Activated T-helper 1 cell treated with anti-CD3 and anti-CD28 coated beads, Interleukin-12 subunit alpha, Interleukin-12 subunit beta, Interleukin-2, Interleukin-4 antibody, amounts not matched to agents 30 ng/mL and 10 ng/mL and 1 ng/mL, durations not matched to agents 14 hours and 24 hours and 36 hours (primary cell): ENCODE results near the gene ZAP70. TPM values are rescaled to one million over a fixed set of nuclear protein-coding genes. Genes with fewer than 3 reads are reported as not detected.
A peak's percentile ranks its signal among the peaks of the same experiment; 100 is the strongest.
"Not testable (repeated sequence)": the region's sequence is repeated elsewhere in the genome, so short reads cannot be mapped to it uniquely, and the experiment has no call there.

Source experiments
- DNase-seq: peaks from one replicate; pipeline ENCODE4 v3.0.0; 2021; ENCODE audit warnings: low spot score
- H3K27ac Mint-ChIP-seq: one replicate; pipeline ENCODE4 v1.8.0; 2021; ENCODE audit warnings: mild to moderate bottlenecking, mixed read lengths
- H3K27me3 Mint-ChIP-seq: one replicate; pipeline ENCODE4 v1.8.0; 2022; ENCODE audit warnings: mild to moderate bottlenecking, moderate library complexity, mixed read lengths; ENCODE audit not compliant: insufficient read depth
- H3K36me3 Mint-ChIP-seq: one replicate; pipeline ENCODE4 v1.8.0; 2021; ENCODE audit warnings: low read depth, mixed read lengths
- H3K4me1 Mint-ChIP-seq: one replicate; pipeline ENCODE4 v1.8.0; 2021; ENCODE audit warnings: low read depth, mixed read lengths
- H3K4me3 Mint-ChIP-seq: one replicate; pipeline ENCODE4 v1.8.0; 2021; ENCODE audit warnings: mild to moderate bottlenecking, moderate library complexity, mixed read lengths
- H3K9me3 Mint-ChIP-seq: one replicate; pipeline ENCODE4 v1.8.0; 2021; ENCODE audit warnings: mixed read lengths
- intact Hi-C: fragments of 100-400 bp; cut with micrococcal nuclease; formaldehyde crosslinking; loops from one replicate; pipeline ENCODE4 v1.15.1; 2024
- total RNA-seq: library from RNA; stranded (reverse); gene quantifications from 2 replicates; pipeline ENCODE4 v1.2.3, GENCODE V29; 2022

The ZAP70 gene
- total RNA-seq, 1 donor from 2014 or later, result 313 TPM

DNA sequence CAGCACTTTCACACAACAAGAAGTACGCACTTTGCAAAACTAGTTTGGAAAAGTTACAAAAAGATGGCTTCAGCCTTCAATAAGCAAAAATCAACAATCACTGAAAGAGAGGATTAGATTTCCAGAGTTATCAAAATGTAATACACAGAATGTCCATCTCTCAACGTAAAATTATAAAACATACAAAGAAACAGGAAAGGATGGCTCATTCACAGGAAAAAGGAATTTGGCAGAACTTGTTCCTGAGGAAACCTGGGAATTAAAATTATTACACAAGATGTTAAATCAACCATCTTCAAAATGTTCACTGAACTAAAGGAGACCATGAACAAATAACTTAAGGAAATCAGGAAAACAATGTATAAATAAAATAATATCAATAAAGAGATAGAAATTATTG, 35.9 kb upstream of the ZAP70 start:
- H3K36me3 Mint-ChIP-seq, result peaks cover 12% of the 10 kb centered on the region
- no peaks in the 10 kb centered on the region for H3K27me3 Mint-ChIP-seq
- no peak overlapping the region for H3K4me3 Mint-ChIP-seq
- no peaks in the 10 kb centered on the region for H3K9me3 Mint-ChIP-seq
- intact Hi-C loops, result no loop called here
- no peak overlapping the region for H3K27ac Mint-ChIP-seq
- peaks cover 34% of the 10 kb centered on the region for H3K4me1 Mint-ChIP-seq
- no peak for DNase-seq

DNA sequence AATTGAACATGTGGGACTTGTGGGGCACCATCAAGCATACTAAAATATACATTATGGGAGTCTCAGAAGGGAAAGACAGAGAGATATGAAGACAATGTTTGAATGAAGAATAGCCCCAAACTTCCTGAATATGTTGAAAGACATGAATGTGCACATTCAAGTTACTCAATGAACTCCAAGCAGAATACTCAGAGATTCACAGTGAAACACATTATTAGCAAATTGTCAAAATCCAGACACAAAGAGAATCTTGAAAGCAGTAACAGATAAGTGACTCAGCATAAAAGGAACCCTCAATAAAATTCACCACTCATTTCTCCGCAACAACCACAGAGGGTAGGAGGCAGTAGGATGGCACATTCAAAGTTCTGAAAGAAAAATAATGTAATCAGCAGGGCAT, 35.1 kb upstream of the ZAP70 start:
- intact Hi-C loops, result no loop called here
- Mint-ChIP-seq H3K4me3 (no peak overlapping the region), H3K36me3 (peaks cover 9% of the 10 kb centered on the region), H3K9me3 (no peaks in the 10 kb centered on the region), H3K27me3 (no peaks in the 10 kb centered on the region), H3K27ac (no peak overlapping the region), H3K4me1 (peaks cover 26% of the 10 kb centered on the region)
- DNase-seq, result no peak

DNA sequence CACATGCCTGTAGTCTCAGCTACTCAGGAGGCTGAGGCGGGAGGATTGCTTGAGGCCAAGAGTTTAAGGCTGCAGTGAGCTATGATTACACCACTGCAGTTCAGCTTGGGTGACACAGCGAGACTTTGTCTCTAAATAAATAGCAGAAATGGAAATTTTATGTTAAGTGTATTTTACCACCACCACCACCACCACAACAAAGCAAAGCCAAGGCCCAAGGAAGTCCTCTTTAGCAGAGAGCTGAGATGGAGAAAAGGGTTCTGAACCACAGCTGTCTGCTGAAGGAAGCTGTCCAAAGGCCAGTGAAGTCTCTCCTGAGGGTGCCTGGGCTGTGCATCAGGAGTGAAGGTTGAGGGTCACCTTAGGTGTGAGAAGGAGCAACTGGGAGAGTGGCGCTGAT, 26.1 kb upstream of the ZAP70 start:
- not testable (repeated sequence) for DNase-seq, H3K4me3 Mint-ChIP-seq, H3K27ac Mint-ChIP-seq

DNA sequence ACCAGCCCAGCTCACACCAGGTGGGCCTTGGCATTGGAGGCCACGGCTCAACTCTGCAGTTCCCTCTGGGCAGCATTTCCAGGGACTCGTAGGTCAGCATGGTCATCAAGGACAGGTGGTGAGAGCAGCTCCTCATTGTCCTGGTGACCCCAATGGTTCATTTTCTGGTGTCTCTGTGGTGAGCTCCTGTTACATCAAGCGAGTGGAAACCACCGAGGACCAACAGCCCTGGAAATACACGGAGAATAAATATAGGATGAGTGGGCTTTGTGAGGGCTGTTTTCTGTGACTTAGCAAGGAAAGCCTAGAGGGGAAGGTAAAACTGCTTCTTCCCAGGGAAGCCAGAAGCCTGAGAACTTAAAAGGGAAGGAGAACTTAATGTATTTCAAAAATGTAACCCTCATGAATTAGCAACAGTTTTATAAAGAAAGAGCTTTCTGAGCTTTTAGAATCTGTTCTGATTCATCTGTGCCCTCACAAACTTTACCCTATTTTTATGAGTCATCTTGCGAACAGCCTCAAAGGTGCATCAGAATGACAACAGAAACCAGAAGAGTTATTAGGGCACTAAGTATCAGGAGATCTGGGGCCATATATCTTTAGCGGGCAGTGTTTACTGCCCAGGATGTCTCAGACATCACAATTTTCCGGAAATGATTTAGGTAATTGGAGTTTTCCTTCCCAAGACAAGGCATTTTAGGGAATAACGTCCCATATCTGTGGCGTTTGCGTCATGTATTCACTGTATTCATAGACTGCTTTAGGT, 25.1 kb upstream of the ZAP70 start:
- Mint-ChIP-seq H3K4me3 (no peak overlapping the region), H3K27me3 (no peaks in the 10 kb centered on the region), H3K9me3 (no peaks in the 10 kb centered on the region), H3K36me3 (no peaks in the 10 kb centered on the region), H3K27ac (peak overlapping the region; percentile 57), H3K4me1 (peaks cover 13% of the 10 kb centered on the region)
- intact Hi-C loops, result loop anchor here (1.0 to 2.0 kb wide), 2 partner anchors 24 to 43 kb away; partner anchors contain the start of gene ACTR1B
- no peak for DNase-seq

More for the DNA sequence above, 26.1 kb upstream of the ZAP70 start:
- H3K9me3 Mint-ChIP-seq, H3K36me3 Mint-ChIP-seq, intact Hi-C loops, H3K27me3 Mint-ChIP-seq: not testable (repeated sequence)
- peaks cover 13% of the 10 kb centered on the region for H3K4me1 Mint-ChIP-seq

DNA sequence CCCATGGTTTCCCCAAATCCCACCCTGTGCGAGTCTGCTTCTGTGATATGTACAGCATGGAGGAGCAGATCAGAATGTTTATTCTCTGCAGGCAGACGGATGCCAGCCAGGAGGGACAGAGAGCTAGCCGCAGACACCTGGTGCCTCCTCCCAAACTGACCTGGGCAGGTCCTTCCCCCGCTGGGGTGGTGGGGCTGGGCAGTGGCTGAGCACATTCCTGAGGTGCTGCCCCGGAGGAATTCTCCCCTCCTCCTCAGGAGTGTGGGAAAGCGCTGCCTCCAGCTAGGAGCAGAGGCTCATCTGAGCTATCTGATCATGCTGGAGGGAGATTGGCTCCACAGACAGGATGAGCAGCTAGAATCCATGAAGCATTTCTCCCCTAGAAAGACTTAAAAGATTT, 22.2 kb upstream of the ZAP70 start:
- DNase-seq, result no peak
- H3K36me3 Mint-ChIP-seq, result no peaks in the 10 kb centered on the region
- peaks cover 6% of the 10 kb centered on the region for H3K27me3 Mint-ChIP-seq
- no peak overlapping the region for H3K4me3 Mint-ChIP-seq
- no peak overlapping the region for H3K27ac Mint-ChIP-seq
- peaks cover 13% of the 10 kb centered on the region for H3K4me1 Mint-ChIP-seq
- intact Hi-C loops, result no loop called here
- H3K9me3 Mint-ChIP-seq, result no peaks in the 10 kb centered on the region

DNA sequence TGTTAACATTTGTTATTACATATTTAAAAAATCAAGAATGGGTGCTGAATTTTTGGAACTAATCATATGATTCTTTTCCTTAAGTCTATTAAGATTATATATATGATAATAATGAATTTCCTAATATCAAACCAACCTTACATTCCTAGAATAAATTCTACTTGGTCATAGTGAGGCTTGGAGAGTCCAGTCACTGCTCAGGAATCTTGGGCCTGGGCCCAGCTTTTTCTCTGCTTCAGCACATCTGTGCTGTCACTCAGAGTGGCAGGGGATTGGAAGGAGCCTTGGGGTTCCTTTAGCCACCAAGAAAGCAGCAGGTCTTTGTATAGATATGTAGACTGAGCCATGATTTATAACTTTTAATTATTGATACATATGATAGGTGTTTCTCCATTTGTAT, 19.9 kb upstream of the ZAP70 start:
- H3K27ac Mint-ChIP-seq, result no peak overlapping the region
- H3K9me3 Mint-ChIP-seq, result no peaks in the 10 kb centered on the region
- H3K4me3 Mint-ChIP-seq, result no peak overlapping the region
- peaks cover 8% of the 10 kb centered on the region for H3K27me3 Mint-ChIP-seq
- intact Hi-C loops, result no loop called here
- H3K36me3 Mint-ChIP-seq, result no peaks in the 10 kb centered on the region
- peaks cover 16% of the 10 kb centered on the region for H3K4me1 Mint-ChIP-seq
- no peak for DNase-seq

DNA sequence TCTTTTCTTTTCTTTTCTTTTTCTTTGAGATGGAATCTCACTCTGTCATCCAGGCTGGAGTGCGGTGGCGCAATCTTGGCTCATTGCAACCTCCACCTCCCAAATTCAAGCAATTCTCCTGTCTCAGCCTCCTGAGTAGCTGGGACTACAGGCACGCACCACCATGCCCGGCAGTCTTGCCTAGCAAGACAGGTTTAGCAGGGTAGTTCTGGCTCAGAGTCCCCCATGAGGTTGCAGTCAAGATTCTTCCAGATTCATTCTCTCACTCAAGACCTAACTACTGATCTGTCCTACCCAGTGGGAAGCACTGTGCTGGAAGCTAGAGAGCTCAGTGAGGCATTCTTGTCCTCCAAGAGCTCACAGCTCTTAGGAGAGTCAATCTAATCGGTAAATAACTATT, 17.6 kb upstream of the ZAP70 start:
- intact Hi-C loops, result no loop called here
- peaks cover 19% of the 10 kb centered on the region for H3K4me1 Mint-ChIP-seq
- peaks cover 8% of the 10 kb centered on the region for H3K27me3 Mint-ChIP-seq
- no peak overlapping the region for H3K4me3 Mint-ChIP-seq
- H3K36me3 Mint-ChIP-seq, result no peaks in the 10 kb centered on the region
- no peaks in the 10 kb centered on the region for H3K9me3 Mint-ChIP-seq
- H3K27ac Mint-ChIP-seq, result no peak overlapping the region
- DNase-seq, result no peak

DNA sequence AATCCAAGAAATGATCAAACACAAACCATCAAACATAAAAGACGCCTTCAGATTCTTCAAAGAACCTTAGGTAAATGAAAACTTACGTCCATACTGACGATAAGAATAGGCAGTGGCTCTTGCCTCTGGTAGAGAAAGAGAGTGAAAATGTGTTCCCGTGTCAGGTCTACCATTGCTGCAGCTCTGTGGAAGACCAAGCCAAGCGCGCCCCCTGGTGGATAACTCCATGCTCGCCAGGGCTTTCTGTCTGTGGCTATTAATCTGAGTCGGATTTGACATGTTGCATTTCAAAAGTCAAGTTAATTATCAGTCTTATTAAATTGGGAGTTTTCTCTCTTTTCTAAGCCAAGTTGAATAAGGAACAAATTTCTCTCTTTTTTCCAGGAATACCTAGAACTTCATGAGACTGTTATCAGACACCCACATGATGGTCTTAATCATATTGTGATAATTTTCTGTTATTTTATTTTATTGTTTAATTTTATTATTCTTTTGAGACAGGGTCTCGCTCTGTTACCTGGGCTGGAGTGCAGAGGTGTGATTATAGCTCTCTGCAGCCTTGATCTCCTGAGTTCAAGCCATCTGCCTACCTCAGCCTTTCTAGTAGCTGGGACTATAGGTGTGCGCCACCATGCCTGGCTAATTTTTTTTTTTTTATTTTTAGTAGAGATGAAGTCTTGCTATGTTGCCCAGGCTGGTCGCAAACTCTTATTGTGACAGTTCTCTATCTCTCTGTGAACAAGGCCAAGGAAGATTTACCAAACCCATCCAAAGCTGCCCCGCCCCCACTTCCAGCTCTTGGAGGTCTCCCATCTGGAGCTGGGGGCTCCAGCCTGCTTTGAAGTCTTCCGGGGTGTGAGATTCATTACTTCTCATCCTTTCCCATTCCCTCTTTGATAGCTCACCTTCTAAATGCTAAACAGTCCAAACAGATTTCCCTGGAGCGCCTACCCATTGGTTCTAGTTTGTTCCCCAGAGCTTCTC, 15.8 kb upstream of the ZAP70 start:
- no peak overlapping the region for H3K4me3 Mint-ChIP-seq
- no peak overlapping the region for H3K27ac Mint-ChIP-seq
- H3K36me3 Mint-ChIP-seq, result no peaks in the 10 kb centered on the region
- H3K4me1 Mint-ChIP-seq, result peaks cover 19% of the 10 kb centered on the region
- H3K27me3 Mint-ChIP-seq, result peaks cover 8% of the 10 kb centered on the region
- intact Hi-C loops, result loop anchor here (1.0 kb wide), 4 partner anchors 13 to 107 kb away; partner anchors contain the start of gene ACTR1B
- H3K9me3 Mint-ChIP-seq, result no peaks in the 10 kb centered on the region
- DNase-seq, result peak; percentile 82

DNA sequence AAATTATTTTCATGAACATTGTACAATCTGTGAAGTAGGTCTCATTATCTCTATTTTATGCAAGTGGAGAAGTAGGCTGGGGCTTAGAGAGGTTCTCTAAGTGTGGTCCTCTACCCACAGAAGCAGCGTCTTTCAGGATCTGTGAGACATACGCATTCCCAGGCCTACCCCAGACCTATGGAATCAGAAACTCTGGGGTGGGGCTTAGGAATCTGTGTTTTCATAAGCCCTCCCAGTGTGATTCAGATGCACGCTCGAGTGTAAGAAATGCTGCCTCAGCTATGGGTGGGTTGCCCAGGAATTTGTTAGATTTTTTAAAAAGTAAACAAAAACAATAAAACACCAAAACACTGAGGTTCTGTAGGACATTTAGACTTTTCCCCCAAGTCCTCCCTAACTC, 14.8 kb upstream of the ZAP70 start:
- H3K27me3 Mint-ChIP-seq, result peaks cover 8% of the 10 kb centered on the region
- no peak overlapping the region for H3K27ac Mint-ChIP-seq
- H3K9me3 Mint-ChIP-seq, result no peaks in the 10 kb centered on the region
- no peak overlapping the region for H3K4me3 Mint-ChIP-seq
- no peak for DNase-seq
- intact Hi-C loops, result no loop called here
- no peaks in the 10 kb centered on the region for H3K36me3 Mint-ChIP-seq
- H3K4me1 Mint-ChIP-seq, result peaks cover 19% of the 10 kb centered on the region

DNA sequence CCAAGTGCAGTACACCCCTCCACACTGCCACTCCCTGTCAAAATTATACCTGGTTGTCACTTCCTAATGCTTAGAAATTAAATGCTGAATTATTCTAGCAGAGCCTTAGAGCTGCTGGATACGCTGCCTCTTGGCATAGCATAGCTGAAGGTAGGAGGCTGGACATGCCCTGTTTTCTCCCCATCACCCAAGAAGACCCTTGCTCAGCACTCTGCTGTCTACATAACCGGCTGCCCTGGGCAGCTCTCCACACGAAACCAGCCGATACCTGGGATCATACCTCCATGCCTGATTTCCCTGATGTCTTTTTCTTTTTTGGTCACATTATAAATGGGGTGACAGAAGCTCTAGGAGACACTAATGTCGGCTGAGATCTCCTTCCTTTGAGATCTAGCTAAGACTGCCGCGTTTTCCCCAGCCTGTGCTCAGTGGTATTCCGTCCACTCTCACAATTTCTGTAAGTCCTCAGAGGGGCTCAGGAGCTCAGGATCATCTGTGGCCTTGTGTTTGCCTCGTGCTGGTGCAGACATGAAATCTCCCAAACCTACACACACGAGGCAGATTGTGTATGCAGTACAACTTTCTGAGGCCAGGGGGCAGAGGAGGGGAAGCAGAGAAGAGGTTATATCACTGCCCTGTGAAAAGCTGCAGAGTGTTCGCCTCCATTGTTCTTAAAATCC, 13.5 kb upstream of the ZAP70 start:
- peak; percentile 52 for DNase-seq
- Mint-ChIP-seq H3K36me3 (no peaks in the 10 kb centered on the region), H3K4me3 (no peak overlapping the region), H3K4me1 (peaks cover 19% of the 10 kb centered on the region), H3K27me3 (peaks cover 8% of the 10 kb centered on the region), H3K27ac (peak overlapping the region; percentile 32), H3K9me3 (no peaks in the 10 kb centered on the region)
- intact Hi-C loops, result loop anchor here (1.0 kb wide), 2 partner anchors 48 to 685 kb away; no protein-coding TSS in a partner anchor

DNA sequence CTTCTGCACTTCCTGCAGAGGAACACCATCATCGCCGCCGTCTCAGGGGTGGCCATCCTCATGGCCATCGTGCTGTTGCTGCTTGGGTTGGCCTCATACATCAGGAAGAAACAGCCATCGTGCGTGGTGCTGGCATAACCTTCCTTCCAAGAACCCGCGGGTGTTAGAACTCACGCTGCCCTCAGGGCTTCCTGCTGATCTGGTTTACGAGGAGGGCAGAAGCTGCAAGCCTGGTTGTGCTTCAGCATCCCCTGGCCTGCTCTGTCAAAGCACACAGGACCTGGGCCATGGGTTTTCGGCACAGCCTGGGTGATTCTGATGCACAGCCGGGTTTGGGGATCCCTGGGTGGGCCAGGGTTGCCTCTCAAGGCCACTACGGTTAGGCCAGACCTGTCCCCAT, 12.2 kb upstream of the ZAP70 start:
- H3K27me3 Mint-ChIP-seq, result peaks cover 5% of the 10 kb centered on the region
- DNase-seq, result no peak
- H3K27ac Mint-ChIP-seq, result no peak overlapping the region
- intact Hi-C loops, result no loop called here
- H3K4me1 Mint-ChIP-seq, result peaks cover 19% of the 10 kb centered on the region
- H3K9me3 Mint-ChIP-seq, result no peaks in the 10 kb centered on the region
- H3K4me3 Mint-ChIP-seq, result no peak overlapping the region
- no peaks in the 10 kb centered on the region for H3K36me3 Mint-ChIP-seq

DNA sequence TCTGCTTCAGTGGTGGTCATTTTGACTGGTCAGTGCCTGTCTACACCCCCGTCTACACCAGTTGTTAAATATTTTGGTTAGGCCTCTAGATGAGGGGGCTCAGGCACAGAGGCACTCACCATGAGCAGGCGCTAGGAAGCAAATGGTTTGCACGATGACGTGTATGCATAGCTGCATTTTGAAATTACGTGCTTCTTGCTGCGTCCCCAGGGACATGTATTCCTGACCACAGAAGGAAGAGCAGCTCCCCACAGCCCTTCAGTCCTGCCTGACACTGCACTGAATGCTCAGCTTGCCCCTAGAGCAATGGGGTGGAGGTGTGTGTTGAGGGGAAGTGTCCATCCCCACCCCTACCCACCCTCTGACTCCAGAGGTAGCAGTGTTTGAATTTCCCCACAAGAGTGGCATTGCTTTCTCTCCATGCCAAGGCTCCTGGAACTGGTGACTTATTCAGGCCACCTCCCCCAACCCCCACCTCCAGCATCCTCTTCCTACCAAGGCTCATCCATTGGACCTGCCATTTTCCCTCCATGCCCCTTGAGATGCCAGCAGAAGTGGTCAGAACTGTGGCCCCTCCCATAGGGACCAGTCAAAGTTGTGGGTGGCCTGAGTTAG, 11.4 kb upstream of the ZAP70 start:
- no peak overlapping the region for H3K4me3 Mint-ChIP-seq
- H3K27me3 Mint-ChIP-seq, result peaks cover 7% of the 10 kb centered on the region
- H3K4me1 Mint-ChIP-seq, result peaks cover 16% of the 10 kb centered on the region
- H3K9me3 Mint-ChIP-seq, result no peaks in the 10 kb centered on the region
- no peak overlapping the region for H3K27ac Mint-ChIP-seq
- intact Hi-C loops, result no loop called here
- DNase-seq, result no peak
- H3K36me3 Mint-ChIP-seq, result no peaks in the 10 kb centered on the region
